Measurements from ENCODE around the gene ATXN3L. TPM values are rescaled to one million over a fixed set of nuclear protein-coding genes. Genes with fewer than 3 reads are reported as not detected.

Gene ATXN3L
- total and polyA plus RNA-seq, 2 experiments from 2014 or later, result not detected

- TF ChIP-seq CREB1 (CRISPR knock-in tag; IDR thresholded peaks at IDR 0.05; ENCODE audit: low read depth) (no peak), CTCF (conservative IDR thresholded peaks at IDR 0.05; ENCODE audit: low read depth in 2 of 2) (no peak), ZNF331 (CRISPR knock-in tag; IDR thresholded peaks at IDR 0.05; ENCODE audit: low read depth) (no peak), POLR2AphosphoS5 (IDR thresholded peaks at IDR 0.05; ENCODE audit: low read depth) (no peak), EZH2 (IDR thresholded peaks at IDR 0.05; ENCODE audit: low read depth, unreplicated experiment) (no peak), EZH2phosphoT487 (IDR thresholded peaks at IDR 0.05; ENCODE audit: unreplicated experiment) (no peak), NANOG (IDR thresholded peaks at IDR 0.05; ENCODE audit: borderline replicate concordance) (no peak)
- TF ChIP-seq, protein P1, sequence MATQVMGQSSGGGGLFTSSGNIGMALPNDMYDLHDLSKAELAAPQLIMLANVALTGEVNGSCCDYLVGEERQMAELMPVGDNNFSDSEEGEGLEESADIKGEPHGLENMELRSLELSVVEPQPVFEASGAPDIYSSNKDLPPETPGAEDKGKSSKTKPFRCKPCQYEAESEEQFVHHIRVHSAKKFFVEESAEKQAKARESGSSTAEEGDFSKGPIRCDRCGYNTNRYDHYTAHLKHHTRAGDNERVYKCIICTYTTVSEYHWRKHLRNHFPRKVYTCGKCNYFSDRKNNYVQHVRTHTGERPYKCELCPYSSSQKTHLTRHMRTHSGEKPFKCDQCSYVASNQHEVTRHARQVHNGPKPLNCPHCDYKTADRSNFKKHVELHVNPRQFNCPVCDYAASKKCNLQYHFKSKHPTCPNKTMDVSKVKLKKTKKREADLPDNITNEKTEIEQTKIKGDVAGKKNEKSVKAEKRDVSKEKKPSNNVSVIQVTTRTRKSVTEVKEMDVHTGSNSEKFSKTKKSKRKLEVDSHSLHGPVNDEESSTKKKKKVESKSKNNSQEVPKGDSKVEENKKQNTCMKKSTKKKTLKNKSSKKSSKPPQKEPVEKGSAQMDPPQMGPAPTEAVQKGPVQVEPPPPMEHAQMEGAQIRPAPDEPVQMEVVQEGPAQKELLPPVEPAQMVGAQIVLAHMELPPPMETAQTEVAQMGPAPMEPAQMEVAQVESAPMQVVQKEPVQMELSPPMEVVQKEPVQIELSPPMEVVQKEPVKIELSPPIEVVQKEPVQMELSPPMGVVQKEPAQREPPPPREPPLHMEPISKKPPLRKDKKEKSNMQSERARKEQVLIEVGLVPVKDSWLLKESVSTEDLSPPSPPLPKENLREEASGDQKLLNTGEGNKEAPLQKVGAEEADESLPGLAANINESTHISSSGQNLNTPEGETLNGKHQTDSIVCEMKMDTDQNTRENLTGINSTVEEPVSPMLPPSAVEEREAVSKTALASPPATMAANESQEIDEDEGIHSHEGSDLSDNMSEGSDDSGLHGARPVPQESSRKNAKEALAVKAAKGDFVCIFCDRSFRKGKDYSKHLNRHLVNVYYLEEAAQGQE (IDR thresholded peaks at IDR 0.05; ENCODE audit: unreplicated experiment), result no peak
Measured at GRCh38 chrX:13275031-13275430, 44.8 kb downstream of the ATXN3L start (continued).

- Mint-ChIP-seq H3K36me3 (ENCODE audit: low read depth) (no peaks in the 10 kb centered on the region), H3K4me3 (no peak overlapping the region), H3K9me3 (no peaks in the 10 kb centered on the region), H3K4me1 (no peaks in the 10 kb centered on the region), H3K27me3 (ENCODE audit: insufficient read depth, low read depth, poor library complexity) (no peaks in the 10 kb centered on the region), H3K27ac (no peak overlapping the region)
- DNase-seq (ENCODE audit: low spot score) (no peak), ATAC-seq (no peak)
- H3K4me3 ChIP-seq, result no peak overlapping the region
- no peaks in the 10 kb centered on the region for H3F3A ChIP-seq (replicated peaks; ENCODE audit: low read depth)
- no peaks in the 10 kb centered on the region for H3K9me2 ChIP-seq (ENCODE audit: insufficient read depth)
- H3K4me2 ChIP-seq, result no peak overlapping the region
- no peaks in the 10 kb centered on the region for H3K79me2 ChIP-seq (replicated peaks; ENCODE audit: insufficient read depth)
- H3K36me3 ChIP-seq (ENCODE audit: insufficient read depth), result no peaks in the 10 kb centered on the region
- H3K27ac ChIP-seq (ENCODE audit: low read depth), result no peak overlapping the region
- no peaks in the 10 kb centered on the region for H3K4me1 ChIP-seq (ENCODE audit: insufficient read depth)
- no peaks in the 10 kb centered on the region for H4K20me1 ChIP-seq (replicated peaks; ENCODE audit: insufficient read depth)
- H2AFZ ChIP-seq, result no peak overlapping the region
- no peaks in the 10 kb centered on the region for H3K27me3 ChIP-seq (ENCODE audit: insufficient read depth)
- TF ChIP-seq EZH2 (IDR thresholded peaks at IDR 0.05; ENCODE audit: low read depth, unreplicated experiment) (no peak), JUNB (IDR thresholded peaks at IDR 0.05; ENCODE audit: unreplicated experiment) (no peak), ZNF462 (CRISPR knock-in tag; IDR thresholded peaks at IDR 0.05) (no peak), STAT1 (IDR thresholded peaks at IDR 0.05; ENCODE audit: unreplicated experiment) (no peak), CTCF (conservative IDR thresholded peaks at IDR 0.05; ENCODE audit: low read depth in 2 of 2) (no peak), NANOG (IDR thresholded peaks at IDR 0.05; ENCODE audit: borderline replicate concordance) (no peak)
Measured at GRCh38 chrX:13272426-13272825, 47.4 kb downstream of the ATXN3L start.
